Nephron (organoid): Measurements from ENCODE around the gene HECTD3.

Experiments
- H3K27ac Mint-ChIP-seq, 3 experiments: 2 replicates each; pipeline ENCODE4 v1.8.0; 2020; ENCODE audit warnings: mixed read lengths in 3 of 3, mild to moderate bottlenecking in 2 of 3, moderate library complexity in 1 of 3
- H3K27me3 Mint-ChIP-seq: 2 replicates; pipeline ENCODE4 v1.8.0; 2021; ENCODE audit warnings: low read depth, mild to moderate bottlenecking, moderate library complexity, mixed read lengths
- H3K36me3 Mint-ChIP-seq: 2 replicates; pipeline ENCODE4 v1.8.0; 2020; ENCODE audit warnings: low read depth, mixed read lengths
- H3K4me1 Mint-ChIP-seq: 2 replicates; pipeline ENCODE4 v1.8.0; 2020; ENCODE audit warnings: mixed read lengths
- H3K4me3 Mint-ChIP-seq, 3 experiments: 2 replicates each; pipeline ENCODE4 v1.8.0; 2020; ENCODE audit warnings: mild to moderate bottlenecking in 3 of 3, mixed read lengths in 3 of 3, moderate library complexity in 2 of 3
- H3K9me3 Mint-ChIP-seq: 2 replicates; pipeline ENCODE4 v1.8.0; 2020; ENCODE audit warnings: mixed read lengths
- TF ChIP-seq, protein P1 (sequence below), 3 experiments: fragments of 200-600 bp; sonication (generic); IDR thresholded peaks; one replicate each; pipeline ENCODE4 v1.5.0; 2021; ENCODE audit warnings: antibody characterized with exemption in 3 of 3; ENCODE audit not compliant: unreplicated experiment in 3 of 3

HECTD3 gene

DNA sequence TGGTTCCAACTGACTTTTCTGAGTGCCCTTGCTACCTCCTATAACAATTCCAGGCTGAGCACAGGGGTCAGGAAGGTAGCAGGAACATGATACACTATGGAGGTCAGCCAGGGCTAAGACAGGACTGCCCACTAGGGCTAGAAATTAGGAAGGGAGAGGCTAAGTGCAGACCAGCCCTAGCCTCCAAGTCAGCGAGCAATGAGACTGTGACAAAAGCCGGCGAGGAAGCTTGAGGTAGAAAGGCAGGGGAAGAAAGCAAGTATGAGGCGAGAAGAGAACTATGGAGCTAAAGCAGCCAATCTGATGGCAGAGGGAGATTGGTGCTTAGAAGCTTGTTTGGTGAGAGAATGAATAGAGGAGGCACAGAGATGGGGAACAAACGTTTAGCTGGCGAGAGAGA, 5.6 kb upstream of the HECTD3 start:
- Mint-ChIP-seq H3K27me3 (no peaks in the 10 kb centered on the region), H3K4me1 (peaks cover 13% of the 10 kb centered on the region), H3K9me3 (no peaks in the 10 kb centered on the region), H3K27ac (no peak overlapping the region), H3K36me3 (peaks cover 6% of the 10 kb centered on the region), H3K4me3 (no peak overlapping the region)
- TF ChIP-seq, protein P1, sequence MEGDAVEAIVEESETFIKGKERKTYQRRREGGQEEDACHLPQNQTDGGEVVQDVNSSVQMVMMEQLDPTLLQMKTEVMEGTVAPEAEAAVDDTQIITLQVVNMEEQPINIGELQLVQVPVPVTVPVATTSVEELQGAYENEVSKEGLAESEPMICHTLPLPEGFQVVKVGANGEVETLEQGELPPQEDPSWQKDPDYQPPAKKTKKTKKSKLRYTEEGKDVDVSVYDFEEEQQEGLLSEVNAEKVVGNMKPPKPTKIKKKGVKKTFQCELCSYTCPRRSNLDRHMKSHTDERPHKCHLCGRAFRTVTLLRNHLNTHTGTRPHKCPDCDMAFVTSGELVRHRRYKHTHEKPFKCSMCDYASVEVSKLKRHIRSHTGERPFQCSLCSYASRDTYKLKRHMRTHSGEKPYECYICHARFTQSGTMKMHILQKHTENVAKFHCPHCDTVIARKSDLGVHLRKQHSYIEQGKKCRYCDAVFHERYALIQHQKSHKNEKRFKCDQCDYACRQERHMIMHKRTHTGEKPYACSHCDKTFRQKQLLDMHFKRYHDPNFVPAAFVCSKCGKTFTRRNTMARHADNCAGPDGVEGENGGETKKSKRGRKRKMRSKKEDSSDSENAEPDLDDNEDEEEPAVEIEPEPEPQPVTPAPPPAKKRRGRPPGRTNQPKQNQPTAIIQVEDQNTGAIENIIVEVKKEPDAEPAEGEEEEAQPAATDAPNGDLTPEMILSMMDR (IDR thresholded peaks at IDR 0.05; ENCODE audit: unreplicated experiment in 3 of 3): no peak

GRCh38 chr1:45016090-45016697, 5.1 kb upstream of the HECTD3 start:
- H3K36me3 Mint-ChIP-seq: peaks cover 6% of the 10 kb centered on the region
- H3K27ac Mint-ChIP-seq: no peak overlapping the region
- TF ChIP-seq, protein P1 (IDR thresholded peaks at IDR 0.05; ENCODE audit: unreplicated experiment in 3 of 3): no peak
- no peak overlapping the region for H3K4me3 Mint-ChIP-seq
- H3K27me3 Mint-ChIP-seq: no peaks in the 10 kb centered on the region
- H3K4me1 Mint-ChIP-seq: peaks cover 19% of the 10 kb centered on the region
- no peaks in the 10 kb centered on the region for H3K9me3 Mint-ChIP-seq

DNA sequence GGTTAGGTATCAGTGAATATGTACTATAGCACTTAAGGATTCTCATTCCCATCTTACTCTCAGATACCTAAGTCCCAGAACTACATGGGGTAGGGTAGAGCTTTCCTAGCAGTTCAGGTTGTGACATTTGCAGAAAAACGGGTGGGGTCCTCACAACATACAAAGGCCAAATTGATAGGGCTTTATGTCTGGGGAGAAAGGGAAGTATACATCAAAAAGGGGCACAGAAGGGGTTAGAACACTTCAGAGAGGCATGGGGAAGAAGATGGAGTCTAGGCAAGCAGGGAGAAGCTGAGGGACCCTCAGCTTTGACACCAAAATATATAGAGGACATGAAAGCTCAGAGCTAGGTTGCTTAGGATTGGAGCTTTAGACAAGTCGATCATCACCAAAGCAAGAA, 4.6 kb upstream of the HECTD3 start:
- Mint-ChIP-seq H3K9me3 (no peaks in the 10 kb centered on the region), H3K27me3 (no peaks in the 10 kb centered on the region), H3K4me3 (no peak overlapping the region), H3K4me1 (peaks cover 20% of the 10 kb centered on the region), H3K27ac (no peak overlapping the region), H3K36me3 (peaks cover 6% of the 10 kb centered on the region)
- TF ChIP-seq, protein P1 (IDR thresholded peaks at IDR 0.05; ENCODE audit: unreplicated experiment in 3 of 3): no peak

GRCh38 chr1:45014321-45015028, 3.4 kb upstream of the HECTD3 start:
- peaks cover 26% of the 10 kb centered on the region for H3K4me1 Mint-ChIP-seq
- TF ChIP-seq, protein P1 (IDR thresholded peaks at IDR 0.05; ENCODE audit: unreplicated experiment in 3 of 3): peak; percentile 78 to 88 (median 82)
- no peaks in the 10 kb centered on the region for H3K9me3 Mint-ChIP-seq
- peak overlapping the region; percentile 85 to 87 (median 86) for H3K27ac Mint-ChIP-seq
- no peaks in the 10 kb centered on the region for H3K27me3 Mint-ChIP-seq
- peak overlapping the region; percentile 79 to 88 (median 88) for H3K4me3 Mint-ChIP-seq
- H3K36me3 Mint-ChIP-seq: peaks cover 6% of the 10 kb centered on the region

GRCh38 chr1:45013551-45014209, 2.6 kb upstream of the HECTD3 start:
- Mint-ChIP-seq H3K9me3 (no peaks in the 10 kb centered on the region), H3K27me3 (no peaks in the 10 kb centered on the region), H3K4me3 (peak overlapping the region; percentile 80 to 88 (median 88)), H3K4me1 (peaks cover 26% of the 10 kb centered on the region), H3K36me3 (peaks cover 12% of the 10 kb centered on the region), H3K27ac (peak overlapping the region in 1 of 3 experiments; percentile 86)
- TF ChIP-seq, protein P1 (IDR thresholded peaks at IDR 0.05; ENCODE audit: unreplicated experiment in 3 of 3): no peak
